GM18508 (cell line): Measurements from ENCODE around the gene EIPR1.

Source experiments
- ATAC-seq: cut with Tn5 transposase; IDR thresholded peaks from one replicate; pipeline ENCODE4 v1.9.1; 2021; ENCODE audit warnings: moderate number of reproducible peaks; ENCODE audit not compliant: insufficient read depth, unreplicated experiment

The EIPR1 gene

GRCh38 chr2:3257826-3258225, 119.8 kb downstream of the EIPR1 start:
- ATAC-seq = no peak

- ATAC-seq = no peak
Measured at GRCh38 chr2:3257166-3257565, 120.5 kb downstream of the EIPR1 start.

- no peak for ATAC-seq
Measured at GRCh38 chr2:3256605-3257004, 121.0 kb downstream of the EIPR1 start.

- ATAC-seq = no peak
Measured at GRCh38 chr2:3256157-3256556, 121.5 kb downstream of the EIPR1 start.

- ATAC-seq = peak; percentile 71
Measured at GRCh38 chr2:3254442-3254941, 123.1 kb downstream of the EIPR1 start.

- ATAC-seq = no peak
Measured at GRCh38 chr2:3253913-3254441, 123.6 kb downstream of the EIPR1 start.

GRCh38 chr2:3251946-3252345, 125.7 kb downstream of the EIPR1 start:
- no peak for ATAC-seq

GRCh38 chr2:3249476-3249962, 128.1 kb downstream of the EIPR1 start:
- ATAC-seq = no peak

GRCh38 chr2:3248754-3249475, 128.7 kb downstream of the EIPR1 start:
- no peak for ATAC-seq

GRCh38 chr2:3246928-3247714, 130.5 kb downstream of the EIPR1 start:
- ATAC-seq = no peak

- no peak for ATAC-seq
Measured at GRCh38 chr2:3246406-3246805, 131.2 kb downstream of the EIPR1 start.

GRCh38 chr2:3244486-3244885, 133.1 kb downstream of the EIPR1 start:
- no peak for ATAC-seq

- ATAC-seq = no peak
Measured at GRCh38 chr2:3243804-3244203, 133.8 kb downstream of the EIPR1 start.

GRCh38 chr2:3242747-3243369, 134.8 kb downstream of the EIPR1 start:
- peak; percentile 69 for ATAC-seq

- no peak for ATAC-seq
Measured at GRCh38 chr2:3241971-3242746, 135.5 kb downstream of the EIPR1 start.

GRCh38 chr2:3238951-3239841, 138.4 kb downstream of the EIPR1 start:
- no peak for ATAC-seq

GRCh38 chr2:3236300-3237045, 141.1 kb downstream of the EIPR1 start:
- no peak for ATAC-seq

GRCh38 chr2:3233877-3234276, 143.7 kb downstream of the EIPR1 start:
- no peak for ATAC-seq
